Measurements from ENCODE around the gene CEP43.

- TF ChIP-seq EZH2 (IDR thresholded peaks at IDR 0.05; ENCODE audit: borderline replicate concordance, low read length) (no peak), CTCF (conservative IDR thresholded peaks at IDR 0.05 in 1 of 2, IDR thresholded peaks at IDR 0.05 in 1 of 2; ENCODE audit: extremely low read depth in 1 of 2, insufficient read depth in 1 of 2, low read depth in 1 of 2, low read length in 2 of 2) (no peak)
These were observed 6.4 kb downstream of the CEP43 start for GRCh38 chr6:167005350-167006159.

All from mammary epithelial cell (primary cell).